ENCODE measurements around the gene KDM1A. TPM values are rescaled to one million over a fixed set of nuclear protein-coding genes. Genes with fewer than 3 reads are reported as not detected.

The KDM1A gene
- total and polyA plus RNA-seq, 2 of the 13 experiments (the other 11 are each of a cell fraction or from before 2014, with no cell fraction given): 81.3 to 173 TPM

DNA sequence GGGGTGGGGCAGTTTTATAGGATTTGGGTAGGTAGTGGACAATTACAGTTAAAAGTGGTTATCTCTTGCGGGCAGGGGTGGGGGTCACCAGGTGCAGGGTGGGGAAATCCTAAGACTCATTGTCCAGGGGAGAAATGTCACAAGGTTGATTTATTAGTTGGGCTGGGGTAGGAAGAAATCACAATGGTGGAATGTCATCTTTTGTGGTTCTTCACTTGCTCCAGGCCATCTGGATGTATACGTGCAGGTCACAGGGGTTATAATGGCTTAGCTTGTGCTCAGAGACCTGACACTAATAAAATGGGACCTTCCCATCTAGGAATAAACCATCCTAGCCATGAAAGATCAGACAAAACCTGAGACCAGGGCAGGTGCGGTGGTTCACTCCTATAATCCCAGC, 15.2 kb upstream of the KDM1A start (continued):
- TF ChIP-seq TBL1XR1 (IDR thresholded peaks at IDR 0.05; ENCODE audit: borderline replicate concordance, low read length, partially characterized antibody) (no peak), NFATC3 (CRISPR knock-in tag; IDR thresholded peaks at IDR 0.05) (no peak), KDM5B (CRISPR knock-in tag; IDR thresholded peaks at IDR 0.05; ENCODE audit: borderline replicate concordance) (no peak), TCF12 (IDR thresholded peaks at IDR 0.05) (no peak), TCF12 (CRISPR knock-in tag; IDR thresholded peaks at IDR 0.05) (no peak), ZFP37 (CRISPR knock-in tag; IDR thresholded peaks at IDR 0.05; ENCODE audit: borderline replicate concordance) (no peak)
- TF ChIP-seq, protein P1, sequence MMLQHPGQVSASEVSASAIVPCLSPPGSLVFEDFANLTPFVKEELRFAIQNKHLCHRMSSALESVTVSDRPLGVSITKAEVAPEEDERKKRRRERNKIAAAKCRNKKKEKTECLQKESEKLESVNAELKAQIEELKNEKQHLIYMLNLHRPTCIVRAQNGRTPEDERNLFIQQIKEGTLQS (CRISPR knock-in tag; IDR thresholded peaks at IDR 0.05): no peak
- TF ChIP-seq, protein P2, sequence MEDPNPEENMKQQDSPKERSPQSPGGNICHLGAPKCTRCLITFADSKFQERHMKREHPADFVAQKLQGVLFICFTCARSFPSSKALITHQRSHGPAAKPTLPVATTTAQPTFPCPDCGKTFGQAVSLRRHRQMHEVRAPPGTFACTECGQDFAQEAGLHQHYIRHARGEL (CRISPR knock-in tag; IDR thresholded peaks at IDR 0.05): no peak
- TF ChIP-seq, protein P3, sequence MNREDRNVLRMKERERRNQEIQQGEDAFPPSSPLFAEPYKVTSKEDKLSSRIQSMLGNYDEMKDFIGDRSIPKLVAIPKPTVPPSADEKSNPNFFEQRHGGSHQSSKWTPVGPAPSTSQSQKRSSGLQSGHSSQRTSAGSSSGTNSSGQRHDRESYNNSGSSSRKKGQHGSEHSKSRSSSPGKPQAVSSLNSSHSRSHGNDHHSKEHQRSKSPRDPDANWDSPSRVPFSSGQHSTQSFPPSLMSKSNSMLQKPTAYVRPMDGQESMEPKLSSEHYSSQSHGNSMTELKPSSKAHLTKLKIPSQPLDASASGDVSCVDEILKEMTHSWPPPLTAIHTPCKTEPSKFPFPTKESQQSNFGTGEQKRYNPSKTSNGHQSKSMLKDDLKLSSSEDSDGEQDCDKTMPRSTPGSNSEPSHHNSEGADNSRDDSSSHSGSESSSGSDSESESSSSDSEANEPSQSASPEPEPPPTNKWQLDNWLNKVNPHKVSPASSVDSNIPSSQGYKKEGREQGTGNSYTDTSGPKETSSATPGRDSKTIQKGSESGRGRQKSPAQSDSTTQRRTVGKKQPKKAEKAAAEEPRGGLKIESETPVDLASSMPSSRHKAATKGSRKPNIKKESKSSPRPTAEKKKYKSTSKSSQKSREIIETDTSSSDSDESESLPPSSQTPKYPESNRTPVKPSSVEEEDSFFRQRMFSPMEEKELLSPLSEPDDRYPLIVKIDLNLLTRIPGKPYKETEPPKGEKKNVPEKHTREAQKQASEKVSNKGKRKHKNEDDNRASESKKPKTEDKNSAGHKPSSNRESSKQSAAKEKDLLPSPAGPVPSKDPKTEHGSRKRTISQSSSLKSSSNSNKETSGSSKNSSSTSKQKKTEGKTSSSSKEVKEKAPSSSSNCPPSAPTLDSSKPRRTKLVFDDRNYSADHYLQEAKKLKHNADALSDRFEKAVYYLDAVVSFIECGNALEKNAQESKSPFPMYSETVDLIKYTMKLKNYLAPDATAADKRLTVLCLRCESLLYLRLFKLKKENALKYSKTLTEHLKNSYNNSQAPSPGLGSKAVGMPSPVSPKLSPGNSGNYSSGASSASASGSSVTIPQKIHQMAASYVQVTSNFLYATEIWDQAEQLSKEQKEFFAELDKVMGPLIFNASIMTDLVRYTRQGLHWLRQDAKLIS (CRISPR knock-in tag; IDR thresholded peaks at IDR 0.05): no peak
- TF ChIP-seq, protein P4, sequence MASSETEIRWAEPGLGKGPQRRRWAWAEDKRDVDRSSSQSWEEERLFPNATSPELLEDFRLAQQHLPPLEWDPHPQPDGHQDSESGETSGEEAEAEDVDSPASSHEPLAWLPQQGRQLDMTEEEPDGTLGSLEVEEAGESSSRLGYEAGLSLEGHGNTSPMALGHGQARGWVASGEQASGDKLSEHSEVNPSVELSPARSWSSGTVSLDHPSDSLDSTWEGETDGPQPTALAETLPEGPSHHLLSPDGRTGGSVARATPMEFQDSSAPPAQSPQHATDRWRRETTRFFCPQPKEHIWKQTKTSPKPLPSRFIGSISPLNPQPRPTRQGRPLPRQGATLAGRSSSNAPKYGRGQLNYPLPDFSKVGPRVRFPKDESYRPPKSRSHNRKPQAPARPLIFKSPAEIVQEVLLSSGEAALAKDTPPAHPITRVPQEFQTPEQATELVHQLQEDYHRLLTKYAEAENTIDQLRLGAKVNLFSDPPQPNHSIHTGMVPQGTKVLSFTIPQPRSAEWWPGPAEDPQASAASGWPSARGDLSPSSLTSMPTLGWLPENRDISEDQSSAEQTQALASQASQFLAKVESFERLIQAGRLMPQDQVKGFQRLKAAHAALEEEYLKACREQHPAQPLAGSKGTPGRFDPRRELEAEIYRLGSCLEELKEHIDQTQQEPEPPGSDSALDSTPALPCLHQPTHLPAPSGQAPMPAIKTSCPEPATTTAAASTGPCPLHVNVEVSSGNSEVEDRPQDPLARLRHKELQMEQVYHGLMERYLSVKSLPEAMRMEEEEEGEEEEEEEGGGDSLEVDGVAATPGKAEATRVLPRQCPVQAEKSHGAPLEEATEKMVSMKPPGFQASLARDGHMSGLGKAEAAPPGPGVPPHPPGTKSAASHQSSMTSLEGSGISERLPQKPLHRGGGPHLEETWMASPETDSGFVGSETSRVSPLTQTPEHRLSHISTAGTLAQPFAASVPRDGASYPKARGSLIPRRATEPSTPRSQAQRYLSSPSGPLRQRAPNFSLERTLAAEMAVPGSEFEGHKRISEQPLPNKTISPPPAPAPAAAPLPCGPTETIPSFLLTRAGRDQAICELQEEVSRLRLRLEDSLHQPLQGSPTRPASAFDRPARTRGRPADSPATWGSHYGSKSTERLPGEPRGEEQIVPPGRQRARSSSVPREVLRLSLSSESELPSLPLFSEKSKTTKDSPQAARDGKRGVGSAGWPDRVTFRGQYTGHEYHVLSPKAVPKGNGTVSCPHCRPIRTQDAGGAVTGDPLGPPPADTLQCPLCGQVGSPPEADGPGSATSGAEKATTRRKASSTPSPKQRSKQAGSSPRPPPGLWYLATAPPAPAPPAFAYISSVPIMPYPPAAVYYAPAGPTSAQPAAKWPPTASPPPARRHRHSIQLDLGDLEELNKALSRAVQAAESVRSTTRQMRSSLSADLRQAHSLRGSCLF (CRISPR knock-in tag; IDR thresholded peaks at IDR 0.05; ENCODE audit: borderline replicate concordance): no peak

Measured in HepG2 (cell line).